ENCODE measurements around the gene RABEPK. TPM values are rescaled to one million over a fixed set of nuclear protein-coding genes. Genes with fewer than 3 reads are reported as not detected.
"Not testable (repeated sequence)": the region's sequence is repeated elsewhere in the genome, so short reads cannot be mapped to it uniquely, and the experiment has no call there.

The RABEPK gene
- total RNA-seq, 4 donors from 2014 or later, result 10.9 to 16.5 (median 13.4) TPM

DNA sequence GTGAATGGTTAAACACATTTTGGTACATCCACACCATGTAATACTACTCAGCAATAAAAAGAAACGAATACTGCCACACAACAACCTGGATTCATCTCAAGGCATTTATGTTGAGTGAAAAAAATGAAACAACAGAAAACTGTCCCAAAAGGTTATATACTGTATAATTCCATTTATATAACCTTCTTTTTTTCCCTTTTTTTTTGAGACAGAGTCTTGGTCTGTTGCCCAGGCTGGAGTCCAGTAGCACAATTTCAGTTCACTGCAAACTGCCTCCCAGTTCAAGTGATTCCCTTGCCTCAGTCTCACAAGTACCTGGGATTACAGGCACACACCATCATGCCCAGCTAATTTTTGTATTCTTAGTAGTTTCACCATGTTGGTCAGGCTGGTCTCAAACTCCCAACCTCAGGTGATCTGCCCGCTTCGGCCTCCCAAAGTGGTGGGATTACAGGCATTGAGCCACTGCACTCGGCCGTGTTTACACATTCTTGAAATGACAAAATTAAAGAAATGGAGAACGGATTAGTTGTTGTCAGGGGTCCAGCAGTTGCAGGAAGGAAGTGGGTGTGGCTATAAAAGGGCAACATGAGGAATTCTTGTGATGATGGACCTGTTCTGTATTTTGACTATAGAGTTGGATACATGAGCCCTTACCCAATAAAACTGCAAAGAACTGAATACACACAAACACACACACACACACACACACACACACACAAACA is 28.1 kb upstream of the RABEPK start:
- no peaks in the 10 kb centered on the region for H3K9me3 ChIP-seq
- TF ChIP-seq POLR2AphosphoS5 (IDR thresholded peaks at IDR 0.05) (peak; percentile 63), EP300 (IDR thresholded peaks at IDR 0.05) (no peak), CTCF (IDR thresholded peaks at IDR 0.05) (no peak), POLR2A (IDR thresholded peaks at IDR 0.05) (no peak)
- H3K4me1 ChIP-seq, result peaks cover 3 to 54% (median 13%) of the 10 kb centered on the region in 3 donors
- no peak overlapping the region for H3K4me3 ChIP-seq
- ATAC-seq, result peak; percentile 81
- peak overlapping the region in 3 of 4 donors; percentile 38 to 69 (median 63) for H3K27ac ChIP-seq
- peaks cover 0 to 35% of the 10 kb centered on the region in 2 donors for H3K36me3 ChIP-seq
- H3K27me3 ChIP-seq, result no peaks in the 10 kb centered on the region
- WGBS, 2 donors (ENCODE audit: low coverage in 1 of 2), result 7 to 64% methylated on average over 1 to 6 of the region's 6 CpGs

DNA sequence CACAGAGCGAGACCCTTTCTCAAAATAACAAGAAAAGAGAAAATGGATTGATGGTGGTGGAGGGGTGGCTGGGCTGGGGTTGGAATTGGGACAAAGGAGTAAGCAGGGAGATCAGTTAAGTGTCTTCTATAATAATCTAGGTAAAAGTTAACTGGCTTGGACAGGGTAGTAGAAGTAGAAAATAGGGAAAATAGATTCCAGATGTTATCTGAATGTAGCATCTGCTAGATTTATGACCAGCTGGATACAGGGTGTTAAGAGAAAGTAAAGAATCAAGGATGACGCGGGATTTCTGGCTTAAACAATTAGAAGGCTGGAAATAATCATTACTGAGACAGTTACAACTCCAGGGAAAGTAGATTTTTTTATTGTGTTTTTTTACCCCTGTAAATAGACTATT is 23.7 kb upstream of the RABEPK start:
- TF ChIP-seq EP300 (IDR thresholded peaks at IDR 0.05), result no peak
- TF ChIP-seq POLR2AphosphoS5 (IDR thresholded peaks at IDR 0.05), result no peak
- no peak for TF ChIP-seq CTCF (IDR thresholded peaks at IDR 0.05)
- TF ChIP-seq POLR2A (IDR thresholded peaks at IDR 0.05), result no peak
- no peak for ATAC-seq
- peaks cover 3 to 56% (median 13%) of the 10 kb centered on the region in 3 donors for H3K4me1 ChIP-seq
- WGBS, 2 donors (ENCODE audit: low coverage in 1 of 2), result 75 to 90% methylated on average over 3 of the region's 3 CpGs
- no peaks in the 10 kb centered on the region for H3K27me3 ChIP-seq
- H3K36me3 ChIP-seq, result peaks cover 0 to 7% of the 10 kb centered on the region in 2 donors
- H3K27ac ChIP-seq, result peak overlapping the region in 2 of 4 donors; percentile 35 to 52
- no peak overlapping the region for H3K4me3 ChIP-seq
- H3K9me3 ChIP-seq, result no peaks in the 10 kb centered on the region

DNA sequence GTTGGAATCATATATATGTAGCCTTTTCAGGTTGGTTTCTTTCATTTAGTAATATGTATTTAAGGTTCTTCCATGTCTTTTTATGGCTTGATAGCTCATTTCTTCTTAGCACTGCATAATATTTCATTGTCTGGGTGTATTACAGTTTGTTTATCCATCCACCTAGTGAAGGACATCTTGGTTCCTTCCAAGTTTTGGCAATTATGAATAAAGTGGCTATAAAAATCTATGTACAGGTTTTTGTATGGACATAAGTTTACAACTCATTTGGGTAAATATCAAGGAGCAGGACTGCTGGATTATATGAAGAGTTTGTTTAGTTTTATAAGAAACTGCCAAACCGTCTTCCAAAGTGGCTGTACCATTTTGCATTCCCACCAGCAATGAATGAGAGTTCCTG is 22.5 kb upstream of the RABEPK start:
- Histone ChIP-seq H3K36me3 (peaks cover 0 to 7% of the 10 kb centered on the region in 2 donors), H3K9me3 (no peaks in the 10 kb centered on the region), H3K4me3 (no peak overlapping the region), H3K4me1 (peaks cover 0 to 48% (median 5%) of the 10 kb centered on the region in 3 donors), H3K27me3 (no peaks in the 10 kb centered on the region), H3K27ac (no peak overlapping the region)
- no peak for TF ChIP-seq POLR2A (IDR thresholded peaks at IDR 0.05)
- TF ChIP-seq POLR2AphosphoS5 (IDR thresholded peaks at IDR 0.05), result no peak
- TF ChIP-seq CTCF (IDR thresholded peaks at IDR 0.05), result no peak
- TF ChIP-seq EP300 (IDR thresholded peaks at IDR 0.05), result no peak
- 83% methylated on average over 1 of the region's 1 CpG for WGBS, 2 donors (ENCODE audit: low coverage in 1 of 2)
- ATAC-seq, result no peak

- not testable (repeated sequence) for H3K27me3 ChIP-seq, H3K4me3 ChIP-seq, H3K9me3 ChIP-seq, ATAC-seq, H3K27ac ChIP-seq, H3K36me3 ChIP-seq
- peaks cover 0 to 48% (median 12%) of the 10 kb centered on the region in 3 donors for H3K4me1 ChIP-seq
- 84 to 93% methylated on average over 3 to 4 of the region's 4 CpGs for WGBS, 2 donors (ENCODE audit: low coverage in 1 of 2)
These were observed 20.6 kb upstream of the RABEPK start for GRCh38 chr9:125179776-125180175.

- Histone ChIP-seq H3K27me3 (no peaks in the 10 kb centered on the region), H3K27ac (no peak overlapping the region), H3K4me3 (no peak overlapping the region), H3K4me1 (peaks cover 0 to 54% (median 12%) of the 10 kb centered on the region in 3 donors), H3K36me3 (no peaks in the 10 kb centered on the region), H3K9me3 (no peaks in the 10 kb centered on the region)
- ATAC-seq, result no peak
- TF ChIP-seq POLR2A (IDR thresholded peaks at IDR 0.05), result no peak
- TF ChIP-seq CTCF (IDR thresholded peaks at IDR 0.05), result no peak
- TF ChIP-seq POLR2AphosphoS5 (IDR thresholded peaks at IDR 0.05), result no peak
- TF ChIP-seq EP300 (IDR thresholded peaks at IDR 0.05), result no peak
- WGBS, 2 donors (ENCODE audit: low coverage in 1 of 2), result 64 to 88% methylated on average over 3 to 9 of the region's 9 CpGs
These were observed 19.5 kb upstream of the RABEPK start for GRCh38 chr9:125180876-125181275.

DNA sequence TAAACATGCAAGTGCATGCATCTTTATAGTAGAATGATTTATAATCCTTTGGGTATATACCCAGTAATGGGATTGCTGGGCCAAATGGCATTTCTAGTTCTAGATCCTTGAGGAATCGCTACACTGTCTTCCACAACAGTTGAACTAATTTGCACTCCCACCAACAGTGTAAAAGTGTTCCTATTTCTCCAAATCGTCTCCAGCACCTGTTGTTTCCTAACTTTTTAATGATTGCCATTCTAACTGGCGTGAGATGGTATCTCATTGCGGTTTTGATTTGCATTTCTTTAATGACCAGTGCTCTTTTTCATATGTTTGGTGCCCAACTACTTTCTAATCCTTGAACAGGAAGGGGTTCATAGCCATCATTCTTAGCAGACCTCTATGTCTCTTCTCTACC is 18.6 kb upstream of the RABEPK start:
- H3K4me1 ChIP-seq, result peaks cover 0 to 54% (median 12%) of the 10 kb centered on the region in 3 donors
- H3K4me3 ChIP-seq, H3K36me3 ChIP-seq, ATAC-seq, H3K9me3 ChIP-seq, H3K27me3 ChIP-seq, H3K27ac ChIP-seq: not testable (repeated sequence)
- 90 to 94% methylated on average over 2 to 4 of the region's 4 CpGs for WGBS, 2 donors (ENCODE audit: low coverage in 1 of 2)

Data from gastroesophageal sphincter (tissue), 4 donors.